Left lobe of liver (tissue), 2 donors: Measurements from ENCODE around the gene TSPAN18. TPM values are rescaled to one million over a fixed set of nuclear protein-coding genes. Genes with fewer than 3 reads are reported as not detected.
A peak's percentile ranks its signal among the peaks of the same experiment; 100 is the strongest.

ENCODE experiments used
- ATAC-seq: fragments of 200-7000 bp; cut with Tn5 transposase; one replicate; pipeline ENCODE4 v1.9.1; 2020; ENCODE audit warnings: mild to moderate bottlenecking, moderate library complexity
- DNase-seq: peaks from one replicate; pipeline ENCODE4 v3.0.0-alpha.2; 2020; ENCODE audit warnings: low spot score
- total RNA-seq: library from RNA; stranded (reverse); gene quantifications from one replicate; pipeline ENCODE4 v1.2.1, GENCODE V29; 2021
- donor health status: DM: no; HTN: no; CAD: no; lungs with moderate emphysema.
- donor health status: DM: no; HTN: yes; CAD: no.

Gene TSPAN18
- total RNA-seq, 1 donor from 2014 or later = 4.2 TPM

DNA sequence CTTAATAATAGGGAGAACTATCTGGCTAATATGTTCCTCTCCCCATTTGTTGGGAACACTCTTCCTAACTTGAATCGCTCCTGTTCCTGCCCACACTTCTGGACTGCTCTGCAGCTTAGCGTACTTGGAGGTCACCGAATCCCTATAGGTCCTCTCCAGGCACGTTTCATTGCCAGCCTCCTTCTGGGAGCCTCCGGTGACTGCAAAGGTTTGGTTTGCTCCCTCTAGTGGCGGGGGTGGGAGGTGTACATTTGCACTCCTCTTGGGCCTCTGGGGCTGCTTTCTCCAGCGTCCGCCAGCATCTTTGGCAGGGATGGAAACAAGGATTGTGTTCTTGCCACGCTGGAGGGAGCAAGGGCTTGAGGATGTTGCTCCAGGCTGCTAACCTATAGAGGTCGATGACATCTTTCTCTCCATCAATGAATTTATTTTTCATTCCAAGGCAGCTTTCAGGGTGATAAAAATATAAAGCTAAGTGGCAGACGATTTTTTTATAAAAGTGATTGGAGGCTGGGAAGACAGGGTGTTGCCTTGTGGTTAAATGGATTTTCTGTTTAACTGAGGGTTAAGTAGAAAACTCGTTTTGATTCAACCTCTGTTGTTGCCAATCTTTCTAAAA is 48.7 kb downstream of the TSPAN18 start:
- DNase-seq = peak; percentile 66
- peak; percentile 96 for ATAC-seq

DNA sequence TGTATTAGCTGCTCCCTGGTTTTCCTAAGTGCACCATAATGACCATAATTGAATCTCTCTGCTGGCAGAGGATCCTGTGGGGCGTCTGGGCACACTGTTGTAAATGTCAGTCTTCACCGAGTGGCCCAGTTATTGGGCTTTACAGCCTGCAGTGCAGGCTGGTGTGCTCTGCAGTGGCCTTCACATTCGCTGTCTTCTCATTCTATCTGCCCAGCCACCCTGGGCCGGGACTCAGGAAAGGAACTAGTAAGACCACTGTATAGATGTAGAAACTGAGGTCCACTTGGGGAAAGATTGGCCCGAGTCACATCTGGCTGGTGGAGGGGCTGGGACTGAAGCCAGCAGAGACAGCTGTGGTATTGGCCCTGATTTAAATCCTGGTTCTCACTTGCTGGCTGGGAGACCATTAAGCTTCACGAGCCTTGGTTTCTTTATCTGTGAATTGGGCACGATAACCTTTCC is 49.3 kb downstream of the TSPAN18 start:
- DNase-seq (no peak), ATAC-seq (no peak)

DNA sequence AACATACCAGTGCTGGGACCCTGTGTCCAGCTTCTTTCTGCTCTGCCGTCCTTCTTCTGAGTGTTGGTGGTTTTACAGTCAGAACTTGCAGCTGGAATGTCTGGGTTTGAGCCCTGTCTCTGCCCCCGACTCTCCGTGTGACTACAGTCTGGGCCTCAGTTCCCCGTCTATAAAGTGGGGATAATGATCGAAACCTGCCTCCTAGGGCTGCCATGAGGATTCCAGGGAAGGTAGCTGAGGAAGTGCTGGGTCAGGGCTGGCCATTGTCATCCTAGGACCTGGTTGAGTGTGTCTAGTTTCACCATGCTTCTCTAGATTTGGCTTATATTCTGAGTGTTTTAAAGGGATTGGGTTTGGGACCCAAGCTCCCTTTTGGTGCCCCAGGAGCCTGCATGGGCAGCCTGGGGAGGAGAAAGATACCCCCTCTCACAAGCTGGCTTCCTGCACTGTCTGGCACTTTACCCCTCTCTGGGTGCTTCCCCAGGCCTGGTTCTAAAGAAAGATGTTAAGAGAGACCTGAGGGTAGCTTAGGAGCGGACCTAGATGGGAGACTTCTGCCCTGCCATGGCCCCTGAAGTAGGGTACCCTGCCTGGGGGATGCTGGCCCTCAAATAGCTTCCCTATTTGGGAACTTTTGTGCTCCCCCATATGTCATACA is 49.9 kb downstream of the TSPAN18 start:
- DNase-seq = peak; percentile 19

DNA sequence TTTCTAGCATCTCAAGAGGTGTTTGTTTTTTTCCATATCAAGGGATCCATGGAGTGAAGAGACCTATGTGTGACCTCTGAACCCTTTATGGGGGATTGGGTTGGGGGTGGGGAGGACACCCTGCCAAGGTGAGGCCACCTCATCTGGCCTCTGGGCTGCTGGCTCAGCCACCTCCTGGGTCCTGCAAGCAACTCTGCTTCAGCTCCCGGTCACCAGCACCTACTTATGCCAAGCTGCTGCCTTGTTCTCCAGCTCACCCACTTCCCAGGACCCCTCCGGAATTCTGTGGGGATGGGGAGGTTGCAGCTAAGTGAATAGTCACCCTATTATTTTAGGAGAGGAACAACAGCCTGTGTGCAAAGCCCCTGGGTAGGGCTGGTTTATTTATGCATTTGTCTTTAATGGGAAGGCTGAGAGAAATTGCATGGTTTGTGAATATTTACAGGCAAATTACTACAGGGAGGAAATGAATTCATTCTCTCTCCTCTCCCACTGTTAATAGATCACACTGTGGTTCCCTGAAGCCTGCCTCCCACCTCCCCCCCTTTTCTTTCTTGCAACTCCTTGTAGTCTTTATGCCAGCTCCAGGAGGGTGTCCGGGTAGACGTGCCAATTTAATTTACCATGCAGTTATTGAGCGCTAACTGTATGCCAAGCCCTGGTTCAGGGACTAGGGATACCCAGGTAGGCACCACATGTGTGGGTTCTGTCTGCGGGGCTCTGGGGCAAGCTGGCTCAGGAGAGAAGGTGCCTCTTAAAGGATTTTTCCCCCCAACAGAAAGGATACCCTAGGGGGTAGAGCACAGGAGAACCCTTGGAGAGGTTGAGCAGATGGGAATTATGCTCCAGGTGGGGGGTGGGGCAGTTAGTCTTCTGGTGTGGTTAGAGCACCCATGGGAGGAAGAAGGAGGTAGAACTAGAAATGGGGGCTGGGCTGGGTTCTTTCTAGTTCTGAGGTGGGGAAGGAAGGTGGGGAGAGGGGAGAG is 50.7 kb downstream of the TSPAN18 start:
- DNase-seq = no peak
- ATAC-seq = no peak

More for the DNA sequence above, 49.9 kb downstream of the TSPAN18 start:
- ATAC-seq = no peak

DNA sequence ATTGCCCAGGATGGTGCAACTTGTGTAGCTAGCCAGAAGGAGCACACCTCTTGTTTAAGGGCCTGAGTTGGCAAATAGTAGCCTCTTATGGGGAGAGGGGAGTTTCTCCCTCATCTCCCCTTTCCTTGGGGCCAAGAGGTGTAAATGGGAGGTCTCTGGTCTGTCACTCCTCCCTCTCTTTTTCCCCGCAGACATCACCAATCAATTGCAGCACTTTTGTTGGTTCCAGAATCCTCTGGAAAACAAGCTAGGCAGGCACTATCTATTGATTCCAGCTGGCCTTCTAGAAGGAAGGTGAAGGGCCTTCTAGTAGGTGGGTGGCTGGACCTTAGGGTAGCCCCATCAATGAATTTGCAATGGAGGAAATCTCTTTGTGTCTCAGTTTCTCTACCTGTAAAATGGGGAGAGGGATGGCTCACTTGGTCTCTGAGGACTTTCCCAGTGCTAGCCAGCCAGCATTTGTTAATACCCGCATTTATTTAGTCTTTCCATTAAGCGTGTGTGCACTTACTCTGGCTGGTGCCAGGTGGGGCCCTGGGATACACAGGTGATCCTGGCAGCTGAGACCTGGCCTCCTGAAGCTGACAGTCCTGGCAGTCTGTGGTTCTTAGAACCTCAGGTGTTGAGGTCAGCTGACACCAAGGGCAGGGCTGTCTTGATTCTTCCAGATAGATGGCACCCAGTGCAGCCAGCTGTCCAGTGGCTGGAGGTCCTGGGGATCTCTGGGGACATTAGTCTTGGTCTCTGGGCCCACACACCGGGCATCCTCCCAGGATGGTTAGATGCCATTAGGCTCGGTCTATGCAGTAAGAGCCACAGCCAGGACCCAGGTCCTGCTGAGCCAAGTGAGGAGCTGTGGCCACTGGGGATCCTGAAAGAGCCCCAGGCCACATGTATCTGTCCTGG is 51.7 kb downstream of the TSPAN18 start:
- no peak for DNase-seq

DNA sequence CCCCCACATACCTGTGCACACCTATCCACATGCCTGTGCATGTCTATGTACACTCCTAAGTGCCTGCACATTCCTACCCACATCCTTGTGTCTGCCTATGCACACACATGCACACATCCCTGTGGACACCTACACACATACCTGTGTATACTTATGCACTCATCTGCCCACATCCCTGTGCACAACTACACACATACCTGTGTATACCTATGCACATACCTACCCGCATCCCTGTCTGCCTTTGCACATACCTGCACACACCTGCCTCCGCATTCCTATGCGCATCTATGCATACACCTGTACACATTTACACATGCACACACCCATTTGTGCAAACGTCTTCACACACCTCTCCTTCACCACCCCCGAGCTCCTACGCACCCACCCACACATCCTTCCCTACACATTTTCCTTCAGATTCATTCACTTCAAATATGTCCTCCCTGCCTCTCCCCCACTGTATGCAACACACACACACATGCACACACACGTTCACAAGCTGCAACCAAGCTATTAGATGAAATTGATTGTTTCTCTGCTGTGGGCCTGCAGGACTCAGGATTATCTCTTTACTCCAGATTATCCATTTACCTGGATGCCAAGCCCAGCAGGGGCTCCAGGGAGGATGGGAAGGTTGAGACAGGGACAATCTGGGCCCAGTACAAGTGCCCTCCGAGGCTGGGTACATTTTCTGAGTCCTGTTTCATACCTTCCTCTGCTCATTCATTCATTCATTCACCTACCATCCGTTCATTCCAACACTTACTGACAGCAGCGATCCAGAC is 53.2 kb downstream of the TSPAN18 start:
- DNase-seq (no peak), ATAC-seq (no peak)

More for the DNA sequence above, 51.7 kb downstream of the TSPAN18 start:
- ATAC-seq = no peak

DNA sequence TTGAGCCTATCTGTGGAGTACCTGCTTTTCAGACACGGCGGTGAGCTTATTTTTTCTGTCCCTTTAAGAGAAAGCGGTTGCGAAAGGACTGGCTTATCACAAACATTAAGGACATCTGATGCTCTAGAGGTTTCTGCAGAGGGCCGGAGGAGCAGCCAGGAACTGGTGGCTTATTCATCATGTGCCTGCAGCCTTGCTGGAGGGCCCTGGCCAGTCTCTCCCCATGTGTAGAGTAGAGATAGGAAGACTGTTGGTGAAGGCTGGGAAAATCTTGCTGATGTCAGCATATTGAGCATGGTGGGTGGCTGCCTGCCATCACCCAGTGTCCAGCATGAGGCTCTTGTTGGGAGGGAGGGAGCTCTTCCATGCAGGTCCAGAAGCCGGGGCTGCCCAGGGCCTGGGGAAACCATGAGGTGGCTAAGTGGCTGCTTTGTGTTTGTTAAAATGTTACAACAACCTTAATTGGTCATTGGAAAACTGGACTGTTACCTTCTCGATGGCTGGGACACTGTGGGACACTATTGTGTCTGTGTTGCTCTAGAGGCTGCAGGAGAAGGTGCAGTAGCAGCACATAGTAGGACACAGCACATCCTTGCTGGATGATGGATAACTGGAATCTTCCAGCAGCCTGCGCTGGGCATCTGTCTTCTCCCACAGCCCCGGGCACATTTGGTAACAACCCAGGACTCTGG is 54.3 kb downstream of the TSPAN18 start:
- peak; percentile 51 for ATAC-seq

DNA sequence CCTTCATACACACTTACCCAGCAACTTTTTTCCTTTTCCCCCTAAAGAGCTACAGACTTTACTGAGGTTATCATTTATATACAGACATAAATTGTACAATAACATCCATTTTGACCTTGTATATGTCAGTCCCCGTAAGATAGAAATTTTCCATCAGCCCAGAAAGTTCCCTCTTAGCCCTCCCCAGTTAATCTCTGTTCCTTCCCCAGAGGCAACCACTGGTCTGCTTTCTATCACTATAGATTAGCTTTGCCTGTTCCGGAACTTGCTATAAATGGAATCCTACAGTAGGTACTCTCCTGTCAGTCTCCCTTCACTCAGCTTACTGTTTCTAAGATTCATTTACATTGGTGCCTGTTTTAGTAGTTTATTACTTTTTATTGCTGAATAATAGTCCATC is 54.9 kb downstream of the TSPAN18 start:
- no peak for DNase-seq
- ATAC-seq = no peak

More for the DNA sequence above, 54.3 kb downstream of the TSPAN18 start:
- DNase-seq = no peak

DNA sequence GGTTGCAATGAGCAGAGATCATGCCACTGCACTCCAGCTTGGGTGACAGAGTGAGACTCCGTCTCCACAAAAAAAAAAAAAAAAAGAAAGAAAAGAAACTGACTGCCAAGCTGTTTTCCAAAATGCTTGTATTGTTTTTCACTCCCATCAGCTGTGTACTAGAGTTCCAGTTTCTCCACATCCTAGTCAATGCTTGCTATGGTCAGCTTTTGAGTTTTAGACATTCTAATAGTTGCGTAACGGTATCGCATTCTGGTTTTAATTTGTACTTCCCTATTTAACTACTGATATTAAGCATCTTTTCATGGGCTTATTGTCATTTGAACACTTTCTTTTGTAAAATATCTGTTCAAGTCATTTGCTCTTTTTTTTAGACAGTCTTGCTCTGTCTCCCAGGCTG is 55.7 kb downstream of the TSPAN18 start:
- ATAC-seq = no peak
- DNase-seq = no peak

DNA sequence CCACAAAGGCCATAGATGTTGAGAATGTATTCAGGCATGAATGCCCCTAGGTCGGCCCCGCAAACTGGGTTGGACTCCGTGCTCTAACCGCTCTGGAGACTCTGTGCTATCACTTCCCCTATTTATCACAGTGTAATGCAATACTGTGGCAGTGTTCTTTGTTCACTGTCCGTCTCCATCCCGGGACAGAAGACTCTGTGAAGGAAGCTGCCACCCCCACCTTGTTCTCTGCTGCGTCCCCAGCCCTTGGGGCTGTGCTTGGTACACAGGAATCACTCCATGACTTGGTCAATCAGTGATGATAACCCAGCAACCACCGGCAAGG is 57.6 kb downstream of the TSPAN18 start:
- DNase-seq (no peak), ATAC-seq (no peak)

DNA sequence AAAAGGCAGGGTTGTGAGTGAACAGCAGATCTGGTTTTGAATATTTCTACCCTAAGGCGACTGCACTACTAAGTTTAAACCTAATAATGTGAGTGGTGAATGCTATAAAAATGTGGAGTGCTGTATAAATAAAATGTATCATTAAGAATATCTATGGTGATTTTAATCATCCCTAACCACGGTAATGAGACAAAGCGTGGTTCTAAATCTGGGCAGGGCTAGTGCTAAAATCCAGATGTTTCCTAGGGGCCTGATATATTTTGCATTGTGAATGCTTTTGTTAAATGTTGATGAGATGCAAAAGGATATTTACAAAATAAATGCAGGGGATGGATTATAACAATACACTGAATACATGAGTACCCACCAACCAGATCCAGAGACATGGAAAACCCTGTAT is 58.1 kb downstream of the TSPAN18 start:
- DNase-seq (no peak), ATAC-seq (no peak)

DNA sequence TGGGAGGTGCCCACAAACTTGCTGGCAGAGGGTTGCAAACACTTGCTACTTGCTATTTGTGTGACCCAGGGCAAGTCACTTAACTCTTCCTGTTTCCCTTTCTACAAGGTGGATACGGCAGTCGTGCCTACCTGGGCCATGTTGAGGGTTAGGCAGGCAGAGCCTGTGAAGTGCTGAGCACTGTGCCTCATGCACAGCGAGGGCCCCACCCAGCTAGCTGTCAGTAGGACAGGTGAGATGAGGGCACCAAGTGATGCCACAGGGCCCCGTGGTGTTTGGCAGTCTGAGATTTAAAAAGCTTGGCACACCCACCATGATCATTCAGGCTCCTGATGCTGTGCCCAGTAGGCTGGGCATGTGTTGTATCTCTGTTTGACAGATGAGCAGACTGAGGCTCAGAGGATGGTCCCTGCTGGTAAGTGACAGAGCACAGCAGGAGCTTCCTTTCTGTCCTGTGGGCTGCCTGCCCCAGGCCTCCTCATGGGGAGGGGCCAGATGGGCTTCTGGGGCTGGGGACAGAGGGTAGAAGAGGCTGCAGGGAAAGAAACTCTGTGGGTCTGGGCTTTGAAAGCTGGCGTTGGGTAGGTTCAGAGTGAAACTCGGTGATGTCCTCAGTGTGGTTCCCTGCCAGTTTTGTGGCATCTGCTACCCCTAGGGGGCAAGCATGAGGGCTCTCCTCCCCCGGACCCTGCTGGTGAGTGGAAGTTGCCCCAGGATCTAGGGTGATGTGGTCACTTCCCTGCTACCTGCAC is 59.3 kb downstream of the TSPAN18 start:
- ATAC-seq (no peak), DNase-seq (no peak)

DNA sequence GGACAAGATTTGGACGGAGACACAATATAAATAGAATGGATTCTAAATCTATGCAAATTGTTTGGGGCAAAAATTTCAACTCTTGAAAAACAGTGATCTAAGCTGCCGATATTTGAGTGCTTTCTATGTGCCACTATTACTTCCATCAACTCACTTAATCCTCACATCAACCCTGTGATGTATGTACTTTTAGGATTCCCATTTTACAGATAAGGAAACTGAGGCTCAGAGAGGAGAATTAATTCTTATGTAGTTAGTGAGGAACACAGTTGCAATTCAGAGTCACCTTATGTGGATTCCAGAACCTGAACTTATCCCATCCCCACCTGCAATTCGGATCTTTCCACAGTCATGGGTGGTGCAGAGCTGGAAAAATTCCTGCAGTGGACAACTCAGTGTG is 60.3 kb downstream of the TSPAN18 start:
- no peak for ATAC-seq

DNA sequence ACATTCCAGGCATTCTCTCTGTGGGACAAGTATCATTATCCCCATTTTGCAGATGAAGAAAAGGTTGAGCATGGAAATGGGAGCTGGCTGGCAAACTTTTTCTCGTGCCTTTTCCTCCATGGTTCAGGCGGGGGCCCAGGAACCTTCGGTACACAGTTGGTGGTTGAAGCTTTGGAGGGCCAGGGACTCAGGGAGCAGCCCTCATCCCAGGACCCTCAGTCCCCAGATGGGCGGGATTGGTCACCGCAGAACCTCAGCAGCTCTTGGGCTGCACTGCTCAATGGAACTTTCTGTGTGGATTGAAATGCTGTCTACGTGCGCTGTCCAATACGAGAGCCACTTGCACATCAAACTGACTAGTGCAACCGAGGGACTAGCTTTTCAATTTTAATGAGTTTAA is 61.2 kb downstream of the TSPAN18 start:
- DNase-seq (no peak), ATAC-seq (no peak)

More for the DNA sequence above, 60.3 kb downstream of the TSPAN18 start:
- DNase-seq = no peak

DNA sequence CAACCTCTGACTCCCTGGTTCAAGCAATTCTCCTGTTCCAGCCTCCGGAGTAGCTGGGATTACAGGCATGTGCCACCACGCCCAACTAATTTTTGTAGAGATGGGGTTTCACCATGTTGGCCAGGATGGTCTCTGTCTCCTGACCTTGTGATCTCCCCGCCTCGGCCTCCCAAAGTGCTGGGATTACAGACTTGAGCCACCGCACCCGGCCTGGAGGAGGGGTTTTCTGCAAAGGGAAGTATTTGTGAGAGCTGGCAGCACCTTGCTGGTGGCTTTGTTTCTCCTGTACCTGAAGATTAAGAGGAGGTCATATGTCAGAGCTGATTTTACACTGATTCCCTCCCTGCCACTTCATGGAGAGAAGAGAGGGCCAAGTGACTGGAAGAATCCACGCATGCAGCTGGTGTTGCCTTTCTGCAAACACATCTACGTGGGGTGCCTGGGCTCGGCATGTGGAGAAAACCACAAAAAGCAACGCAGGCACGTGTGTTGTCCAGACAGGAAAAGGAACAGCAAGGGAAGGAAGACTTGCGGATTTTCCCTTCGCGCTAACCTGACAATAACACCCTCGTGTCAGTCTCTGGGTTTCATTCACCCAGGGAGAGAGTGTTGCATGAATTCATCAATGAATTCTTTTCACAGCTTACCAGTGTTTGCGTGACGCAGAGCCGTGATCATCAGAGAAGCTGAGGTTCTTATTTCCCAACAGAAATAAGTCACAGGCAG is 61.9 kb downstream of the TSPAN18 start:
- ATAC-seq (no peak), DNase-seq (no peak)

DNA sequence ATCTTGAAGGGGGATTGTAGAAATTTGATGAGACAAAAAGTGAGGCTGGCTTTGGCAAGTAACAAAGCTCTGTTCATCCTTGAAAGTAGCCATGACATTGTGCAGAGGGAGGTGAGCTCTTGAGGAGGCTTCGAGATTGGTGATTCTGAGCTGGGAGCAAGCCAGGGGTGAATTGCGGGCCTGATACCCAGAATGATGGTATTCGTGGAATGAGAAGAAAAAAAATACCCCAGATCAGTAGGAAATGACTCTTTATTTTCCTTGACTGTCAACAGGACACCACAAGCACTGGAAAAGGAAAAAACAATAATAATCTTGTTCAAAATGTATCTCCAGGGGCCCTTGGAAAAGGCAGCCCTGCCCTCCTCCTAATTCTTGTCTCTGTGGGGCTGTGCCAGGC is 62.7 kb downstream of the TSPAN18 start:
- ATAC-seq = no peak

DNA sequence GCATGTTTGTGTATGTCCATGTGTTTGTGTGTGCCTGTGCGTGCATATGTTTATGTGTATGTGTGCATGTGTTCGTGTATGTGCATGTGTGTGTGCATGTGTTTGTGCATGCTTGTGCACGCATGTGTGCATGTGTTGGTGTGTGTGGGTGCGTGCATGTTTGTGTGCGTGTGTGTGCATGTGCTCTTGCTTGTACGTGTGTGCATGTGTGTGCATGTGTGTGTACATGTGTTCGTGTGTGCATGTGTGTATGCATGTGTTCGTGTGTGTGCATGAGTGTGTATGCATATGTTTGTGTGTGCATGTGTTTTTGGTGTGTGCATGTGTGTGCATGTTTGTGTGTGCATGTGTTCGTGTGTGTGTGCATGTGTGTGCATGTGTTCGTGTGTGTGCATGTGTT is 63.4 kb downstream of the TSPAN18 start:
- no peak for DNase-seq
- no peak for ATAC-seq

More for the DNA sequence above, 62.7 kb downstream of the TSPAN18 start:
- no peak for DNase-seq
